ENCODE results near the gene NMB.

Gene NMB

DNA sequence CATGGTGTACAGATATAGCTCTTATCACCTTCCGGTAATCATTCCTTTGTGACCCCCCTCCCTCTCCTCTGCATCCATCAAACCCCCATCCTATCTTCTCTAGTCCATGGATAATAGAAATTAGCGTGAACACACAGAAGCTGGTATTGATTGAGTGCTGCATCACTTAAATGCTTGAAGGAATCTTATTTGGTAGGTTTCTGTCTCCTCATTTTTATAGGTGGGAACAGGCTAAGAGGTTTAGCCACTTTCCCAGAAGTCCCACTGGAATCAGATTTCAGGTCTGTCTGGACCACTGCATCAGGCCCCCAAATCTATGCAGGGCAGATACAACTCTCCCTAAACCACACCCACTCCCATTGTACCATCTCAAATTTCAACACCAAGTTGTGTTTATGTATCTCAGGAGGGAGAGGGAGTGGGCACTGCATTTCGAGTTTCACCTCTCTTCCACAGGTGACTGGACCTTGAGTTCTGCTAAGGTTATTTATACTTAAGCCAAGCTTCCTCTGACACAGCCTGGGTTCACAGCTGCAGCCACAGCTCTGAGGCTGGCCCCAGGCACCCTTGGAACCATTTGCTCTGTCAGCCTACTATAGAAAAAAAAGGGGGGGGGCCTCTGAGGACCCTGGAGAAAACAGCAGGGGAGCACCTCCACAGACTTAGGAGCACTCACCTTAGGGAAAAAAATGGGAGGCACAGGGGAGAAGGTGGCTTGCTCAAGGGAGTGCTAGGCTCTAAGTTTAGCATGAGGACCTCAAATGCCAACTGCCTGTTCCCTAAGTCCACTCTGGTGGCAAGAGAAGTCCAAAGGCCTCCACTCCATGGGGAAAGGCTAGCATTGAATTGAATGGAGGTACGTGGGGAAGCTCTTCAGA is 2.1 kb upstream of the NMB start:
- Histone ChIP-seq H3K9me3 (no peaks in the 10 kb centered on the region), H3K36me3 (no peaks in the 10 kb centered on the region), H3K4me3 (ENCODE audit: low read depth, low read length) (no peak overlapping the region), H3K4me1 (peaks cover 6% of the 10 kb centered on the region; the same call in 1 of the 2 replicates), H3K27me3 (no peaks in the 10 kb centered on the region)
- TF ChIP-seq, protein P1, sequence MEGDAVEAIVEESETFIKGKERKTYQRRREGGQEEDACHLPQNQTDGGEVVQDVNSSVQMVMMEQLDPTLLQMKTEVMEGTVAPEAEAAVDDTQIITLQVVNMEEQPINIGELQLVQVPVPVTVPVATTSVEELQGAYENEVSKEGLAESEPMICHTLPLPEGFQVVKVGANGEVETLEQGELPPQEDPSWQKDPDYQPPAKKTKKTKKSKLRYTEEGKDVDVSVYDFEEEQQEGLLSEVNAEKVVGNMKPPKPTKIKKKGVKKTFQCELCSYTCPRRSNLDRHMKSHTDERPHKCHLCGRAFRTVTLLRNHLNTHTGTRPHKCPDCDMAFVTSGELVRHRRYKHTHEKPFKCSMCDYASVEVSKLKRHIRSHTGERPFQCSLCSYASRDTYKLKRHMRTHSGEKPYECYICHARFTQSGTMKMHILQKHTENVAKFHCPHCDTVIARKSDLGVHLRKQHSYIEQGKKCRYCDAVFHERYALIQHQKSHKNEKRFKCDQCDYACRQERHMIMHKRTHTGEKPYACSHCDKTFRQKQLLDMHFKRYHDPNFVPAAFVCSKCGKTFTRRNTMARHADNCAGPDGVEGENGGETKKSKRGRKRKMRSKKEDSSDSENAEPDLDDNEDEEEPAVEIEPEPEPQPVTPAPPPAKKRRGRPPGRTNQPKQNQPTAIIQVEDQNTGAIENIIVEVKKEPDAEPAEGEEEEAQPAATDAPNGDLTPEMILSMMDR (IDR thresholded peaks at IDR 0.05; ENCODE audit: low read depth, low read length) = no peak
- DNase-seq = no peak

DNA sequence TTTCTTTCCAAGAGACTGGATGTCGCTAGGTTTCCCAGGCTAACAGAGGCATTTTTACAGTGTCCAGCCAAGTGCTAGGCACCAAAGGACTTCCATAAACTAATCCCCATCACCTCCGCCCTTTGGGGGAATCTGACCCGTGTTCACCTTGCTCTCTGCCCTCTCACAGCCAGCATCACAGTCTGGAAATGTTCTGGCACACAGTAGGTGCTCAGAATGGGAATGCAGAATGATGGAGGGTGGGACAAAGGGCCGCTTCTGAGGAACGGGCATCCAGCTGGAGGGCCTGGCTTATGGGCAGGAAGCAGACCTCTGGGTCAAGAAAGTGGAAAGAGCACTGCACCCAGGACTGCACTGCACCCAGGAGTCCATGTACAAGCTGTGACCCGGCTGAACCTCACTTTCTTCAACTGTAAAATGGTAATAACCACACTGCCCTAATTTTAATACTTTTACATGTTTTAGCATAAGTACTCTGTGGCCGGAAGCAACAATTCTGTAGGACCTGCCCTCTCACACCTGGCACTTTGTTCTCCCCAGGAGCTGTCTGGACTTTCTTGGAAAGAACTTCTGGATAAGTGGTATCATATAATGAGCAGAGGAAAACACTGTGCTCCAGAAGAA is 901 bp upstream of the NMB start:
- Histone ChIP-seq H3K36me3 (no peaks in the 10 kb centered on the region), H3K4me3 (ENCODE audit: low read depth, low read length) (peak overlapping the region; percentile 65), H3K27me3 (no peaks in the 10 kb centered on the region), H3K4me1 (peaks cover 6% of the 10 kb centered on the region; the same call in 1 of the 2 replicates), H3K9me3 (no peaks in the 10 kb centered on the region)
- TF ChIP-seq, protein P1 (IDR thresholded peaks at IDR 0.05; ENCODE audit: low read depth, low read length) = no peak
- DNase-seq = no peak

DNA sequence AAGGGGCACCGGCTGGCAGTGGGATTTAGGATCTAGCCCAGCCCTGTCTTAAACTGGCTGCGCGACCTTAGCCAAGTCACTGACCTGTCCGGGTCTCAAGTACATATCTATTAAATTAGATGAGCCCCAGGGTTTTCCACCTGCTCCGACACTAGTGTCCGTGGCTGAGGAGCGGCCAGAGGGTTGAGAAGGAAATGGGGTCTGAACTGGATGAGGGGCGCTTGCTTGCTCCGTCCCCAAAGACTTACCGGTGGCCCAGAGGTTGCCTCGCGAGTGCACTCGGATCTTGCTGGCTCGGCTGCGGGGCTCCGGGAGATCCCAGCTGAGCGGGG is 285 bp downstream of the NMB start:
- Histone ChIP-seq H3K27me3 (no peaks in the 10 kb centered on the region), H3K4me3 (ENCODE audit: low read depth, low read length) (peak overlapping the region; percentile 65), H3K4me1 (peaks cover 9% of the 10 kb centered on the region), H3K9me3 (no peaks in the 10 kb centered on the region), H3K36me3 (peaks cover 4% of the 10 kb centered on the region; the same call in 1 of the 2 replicates)
- TF ChIP-seq, protein P1 (IDR thresholded peaks at IDR 0.05; ENCODE audit: low read depth, low read length) = no peak
- no peak for DNase-seq

DNA sequence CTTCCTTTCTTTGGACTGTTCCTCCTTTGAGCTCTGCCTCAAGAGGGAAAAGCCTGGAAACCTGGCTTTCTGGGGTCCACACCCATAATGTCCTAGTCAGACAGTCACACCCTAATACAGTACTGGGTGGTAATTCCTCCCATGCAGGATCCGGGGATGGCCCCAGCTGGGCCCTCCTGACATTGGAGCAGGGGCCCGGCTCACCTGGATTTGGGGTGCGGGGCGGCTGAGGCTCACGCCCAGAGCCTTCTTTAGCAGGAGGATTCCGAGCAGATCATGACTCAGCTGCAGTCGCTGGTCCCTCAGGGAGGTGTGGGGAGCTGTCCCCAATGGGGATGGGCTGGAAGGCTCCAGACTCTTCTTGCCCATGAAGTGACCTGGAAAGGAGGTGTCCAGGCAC is 1.0 kb downstream of the NMB start:
- TF ChIP-seq, protein P1 (IDR thresholded peaks at IDR 0.05; ENCODE audit: low read depth, low read length) = no peak
- peaks cover 11% of the 10 kb centered on the region for H3K36me3 ChIP-seq
- H3K4me1 ChIP-seq = peaks cover 9% of the 10 kb centered on the region
- no peaks in the 10 kb centered on the region for H3K27me3 ChIP-seq
- H3K9me3 ChIP-seq = no peaks in the 10 kb centered on the region
- no peak overlapping the region; the same call in 1 of the 2 replicates for H3K4me3 ChIP-seq (ENCODE audit: low read depth, low read length)
- no peak for DNase-seq

DNA sequence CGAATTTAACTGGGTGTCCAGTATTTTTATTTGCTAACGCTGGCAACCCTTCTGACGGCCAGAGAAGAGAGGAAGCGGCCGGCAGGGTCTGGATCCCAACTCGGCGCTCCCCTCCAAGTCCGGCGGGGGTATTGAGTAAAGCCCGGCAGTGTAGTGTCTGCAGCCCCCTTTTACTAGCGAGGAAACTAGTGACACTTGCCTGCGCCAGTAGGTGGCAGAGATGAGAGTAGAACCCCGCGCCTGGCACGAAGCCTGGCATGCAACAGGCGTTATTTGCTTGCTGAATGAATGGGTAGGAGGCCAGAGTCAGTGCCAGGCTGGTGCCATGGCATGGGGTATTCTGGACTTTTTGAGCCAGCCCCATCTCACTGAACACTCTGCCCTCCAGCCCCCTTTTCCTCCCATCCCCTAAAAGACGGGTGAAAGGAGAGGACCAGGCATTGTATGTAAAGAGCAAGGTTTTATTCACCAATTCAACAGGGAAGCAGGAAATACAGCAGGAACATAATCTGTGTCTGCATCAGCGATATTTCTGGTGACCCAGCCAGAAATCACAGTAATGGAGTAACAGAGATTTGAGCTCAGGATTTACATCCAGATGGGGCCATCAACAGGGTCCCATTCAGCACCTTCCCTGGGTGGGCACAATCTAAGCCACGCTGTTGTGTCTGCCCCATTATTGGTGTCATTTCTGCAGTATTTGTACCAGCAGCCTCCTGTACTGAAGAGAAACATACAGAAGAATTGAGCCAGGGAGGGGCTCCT is 3.1 kb downstream of the NMB start:
- H3K27me3 ChIP-seq = no peaks in the 10 kb centered on the region
- H3K9me3 ChIP-seq = no peaks in the 10 kb centered on the region
- H3K4me3 ChIP-seq (ENCODE audit: low read depth, low read length) = peak overlapping the region; percentile 99
- H3K4me1 ChIP-seq = peaks cover 9% of the 10 kb centered on the region
- TF ChIP-seq, protein P1 (IDR thresholded peaks at IDR 0.05; ENCODE audit: low read depth, low read length) = peak; percentile 76
- peaks cover 26% of the 10 kb centered on the region for H3K36me3 ChIP-seq
- peak; percentile 89 for DNase-seq
